Right cardiac atrium (tissue), 5 donors: ENCODE results near the gene BBS2. TPM values are rescaled to one million over a fixed set of nuclear protein-coding genes. Genes with fewer than 3 reads are reported as not detected.

ENCODE experiments used
- polyA plus RNA-seq: library from polyadenylated mRNA; stranded (reverse); fragments of 200-250 nt; gene quantifications from one replicate; pipeline ENCODE4 v1.2.3, GENCODE V29; 2013
- total RNA-seq, 4 donors: library from RNA; stranded (reverse); fragmentation: NEBNext Ultra II Directional; extraction: Animal tissue kit (Norgen Biotek cat#: 25700); gene quantifications; one replicate each; pipeline ENCODE4 v1.2.1, GENCODE V29; 2021
- donor health status: healthy with polysubstance abuse.
- donor health status: DM: no; HTN: yes; CAD: no.
- donor health status: DM: no; HTN: no; CAD: no.
- donor health status: DM: no; HTN: yes; CAD: no; lungs with severe emphysema.
- donor health status: DM: yes; HTN: yes; CAD: no.

Gene BBS2
- total and polyA plus RNA-seq, 5 donors, result 31.4 to 55.9 (median 39.3) TPM

Other genes with a start within 250 kb of the BBS2 start
- gene AMFR, start 94.5 kb downstream of the BBS2 start, total RNA-seq, result 100 to 1,000 TPM in 1 of 4 donors, 10 to 100 TPM in 3; 88.7 to 103 (median 93.5) TPM
- gene AMFR, start 94.5 kb downstream of the BBS2 start, polyA plus RNA-seq, result 52.3 TPM
- gene NUDT21, start 68.7 kb downstream of the BBS2 start, total RNA-seq, result 10 to 100 TPM; 72.9 to 80.7 (median 75.2) TPM
- gene NUDT21, start 68.7 kb downstream of the BBS2 start, polyA plus RNA-seq, result 23.0 TPM
- 10 to 100 TPM; 28.4 to 32.8 (median 30.2) TPM for gene OGFOD1, start 68.5 kb downstream of the BBS2 start, total RNA-seq
- gene OGFOD1, start 68.5 kb downstream of the BBS2 start, polyA plus RNA-seq, result 15.5 TPM
- not detected for gene MT4, start 45.0 kb upstream of the BBS2 start, total RNA-seq
- not detected for gene MT4, start 45.0 kb upstream of the BBS2 start, polyA plus RNA-seq
- 1 to 10 TPM; 2.0 to 6.1 (median 3.3) TPM for gene MT3, start 69.5 kb upstream of the BBS2 start, total RNA-seq
- 24.7 TPM for gene MT3, start 69.5 kb upstream of the BBS2 start, polyA plus RNA-seq
- gene MT2A, start 88.6 kb upstream of the BBS2 start, total RNA-seq, result 100 to 1,000 TPM in 1 of 4 donors, 10 to 100 TPM in 3; 55.6 to 154 (median 83.4) TPM
- 140 TPM for gene MT2A, start 88.6 kb upstream of the BBS2 start, polyA plus RNA-seq
- gene MT1E, start 105.8 kb upstream of the BBS2 start, total RNA-seq, result 10 to 100 TPM; 58.7 to 88.4 (median 68.4) TPM
- 129 TPM for gene MT1E, start 105.8 kb upstream of the BBS2 start, polyA plus RNA-seq
- 10 to 100 TPM in 1 of 4 donors, 1 to 10 TPM in 3; 3.0 to 26.7 (median 6.6) TPM for gene MT1M, start 112.6 kb upstream of the BBS2 start, total RNA-seq
- gene MT1M, start 112.6 kb upstream of the BBS2 start, polyA plus RNA-seq, result 18.0 TPM
- 10 to 100 TPM in 1 of 4 donors, 1 to 10 TPM in 3; 1.6 to 27.5 (median 6.0) TPM for gene MT1A, start 118.6 kb upstream of the BBS2 start, total RNA-seq
- gene MT1A, start 118.6 kb upstream of the BBS2 start, polyA plus RNA-seq, result 73.4 TPM
- gene MT1B, start 131.9 kb upstream of the BBS2 start, total RNA-seq, result not detected
- gene MT1B, start 131.9 kb upstream of the BBS2 start, polyA plus RNA-seq, result not detected
- gene MT1F, start 137.9 kb upstream of the BBS2 start, total RNA-seq, result 1 to 10 TPM; 1.3 to 3.9 (median 2.7) TPM
- 3.7 TPM for gene MT1F, start 137.9 kb upstream of the BBS2 start, polyA plus RNA-seq
- 1 to 10 TPM in 1 of 4 donors, under 1 TPM in 1, not detected in 2; 0.71 to 1.1 TPM for gene MT1G, start 148.0 kb upstream of the BBS2 start, total RNA-seq
- gene MT1G, start 148.0 kb upstream of the BBS2 start, polyA plus RNA-seq, result 8.0 TPM
- not detected for gene MT1H, start 149.8 kb upstream of the BBS2 start, total RNA-seq
- not detected for gene MT1H, start 149.8 kb upstream of the BBS2 start, polyA plus RNA-seq
- gene MT1X, start 162.4 kb upstream of the BBS2 start, total RNA-seq, result 100 to 1,000 TPM in 3 of 4 donors, 10 to 100 TPM in 1; 75.7 to 367 (median 180) TPM
- gene MT1X, start 162.4 kb upstream of the BBS2 start, polyA plus RNA-seq, result 287 TPM
- 10 to 100 TPM; 26.7 to 36.0 (median 30.4) TPM for gene NUP93, start 210.1 kb upstream of the BBS2 start, total RNA-seq
- 18.9 TPM for gene NUP93, start 210.1 kb upstream of the BBS2 start, polyA plus RNA-seq